ENCODE measurements around the gene MMEL1. TPM values are rescaled to one million over a fixed set of nuclear protein-coding genes. Genes with fewer than 3 reads are reported as not detected.

MMEL1 gene
- total and polyA plus RNA-seq, 2 experiments from 2014 or later: not detected

DNA sequence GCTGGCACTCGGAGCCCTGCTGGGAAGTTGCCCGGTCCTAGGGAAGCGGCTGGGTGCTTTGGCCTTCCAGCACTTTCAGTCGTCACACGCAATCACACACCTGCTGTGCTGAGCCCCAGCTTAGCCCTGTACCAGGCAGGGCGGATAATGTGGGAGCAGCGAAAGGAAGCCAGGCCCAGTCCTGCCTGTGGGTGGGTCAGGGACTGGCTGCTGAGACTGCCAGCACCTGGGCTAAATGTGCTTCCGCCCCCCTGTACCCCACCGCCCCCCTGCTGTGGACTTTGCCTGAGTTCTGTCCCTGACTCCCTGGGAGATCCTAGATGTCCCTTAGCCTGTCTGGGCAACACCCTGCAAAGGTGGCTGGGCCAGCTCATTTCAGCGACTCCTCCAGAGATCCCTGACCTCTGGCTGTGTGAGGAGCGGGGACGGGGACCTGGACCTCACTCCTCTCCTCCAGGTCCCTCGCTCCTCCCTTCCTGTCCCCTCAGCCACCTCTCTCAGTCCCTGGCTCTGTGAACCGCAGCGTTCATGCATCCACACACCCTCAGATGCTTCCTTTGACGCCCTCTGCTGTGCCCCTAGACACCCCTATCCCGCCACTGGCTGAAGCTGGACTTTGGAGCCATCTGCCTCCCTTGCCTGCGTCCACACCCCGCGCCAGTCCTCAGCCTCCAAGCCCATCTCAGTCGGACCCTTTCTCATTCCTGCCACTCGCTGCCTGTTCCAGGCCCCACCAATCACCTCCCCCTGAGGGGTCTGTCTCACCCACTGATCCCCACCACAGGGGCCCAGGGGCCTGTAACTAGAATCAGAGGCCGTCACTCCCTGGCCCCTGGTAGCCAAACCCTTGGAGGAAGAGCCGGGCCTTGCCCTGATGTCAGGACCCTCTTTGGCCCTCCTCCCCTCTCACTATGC, 1.4 kb downstream of the MMEL1 start:
- H3K27me3 ChIP-seq: no peaks in the 10 kb centered on the region
- TF ChIP-seq, protein P1, sequence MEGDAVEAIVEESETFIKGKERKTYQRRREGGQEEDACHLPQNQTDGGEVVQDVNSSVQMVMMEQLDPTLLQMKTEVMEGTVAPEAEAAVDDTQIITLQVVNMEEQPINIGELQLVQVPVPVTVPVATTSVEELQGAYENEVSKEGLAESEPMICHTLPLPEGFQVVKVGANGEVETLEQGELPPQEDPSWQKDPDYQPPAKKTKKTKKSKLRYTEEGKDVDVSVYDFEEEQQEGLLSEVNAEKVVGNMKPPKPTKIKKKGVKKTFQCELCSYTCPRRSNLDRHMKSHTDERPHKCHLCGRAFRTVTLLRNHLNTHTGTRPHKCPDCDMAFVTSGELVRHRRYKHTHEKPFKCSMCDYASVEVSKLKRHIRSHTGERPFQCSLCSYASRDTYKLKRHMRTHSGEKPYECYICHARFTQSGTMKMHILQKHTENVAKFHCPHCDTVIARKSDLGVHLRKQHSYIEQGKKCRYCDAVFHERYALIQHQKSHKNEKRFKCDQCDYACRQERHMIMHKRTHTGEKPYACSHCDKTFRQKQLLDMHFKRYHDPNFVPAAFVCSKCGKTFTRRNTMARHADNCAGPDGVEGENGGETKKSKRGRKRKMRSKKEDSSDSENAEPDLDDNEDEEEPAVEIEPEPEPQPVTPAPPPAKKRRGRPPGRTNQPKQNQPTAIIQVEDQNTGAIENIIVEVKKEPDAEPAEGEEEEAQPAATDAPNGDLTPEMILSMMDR (IDR thresholded peaks at IDR 0.05; ENCODE audit: low read depth, low read length): no peak
- no peak for DNase-seq (ENCODE audit: low read depth in 1 of 2, low spot score in 1 of 2)

DNA sequence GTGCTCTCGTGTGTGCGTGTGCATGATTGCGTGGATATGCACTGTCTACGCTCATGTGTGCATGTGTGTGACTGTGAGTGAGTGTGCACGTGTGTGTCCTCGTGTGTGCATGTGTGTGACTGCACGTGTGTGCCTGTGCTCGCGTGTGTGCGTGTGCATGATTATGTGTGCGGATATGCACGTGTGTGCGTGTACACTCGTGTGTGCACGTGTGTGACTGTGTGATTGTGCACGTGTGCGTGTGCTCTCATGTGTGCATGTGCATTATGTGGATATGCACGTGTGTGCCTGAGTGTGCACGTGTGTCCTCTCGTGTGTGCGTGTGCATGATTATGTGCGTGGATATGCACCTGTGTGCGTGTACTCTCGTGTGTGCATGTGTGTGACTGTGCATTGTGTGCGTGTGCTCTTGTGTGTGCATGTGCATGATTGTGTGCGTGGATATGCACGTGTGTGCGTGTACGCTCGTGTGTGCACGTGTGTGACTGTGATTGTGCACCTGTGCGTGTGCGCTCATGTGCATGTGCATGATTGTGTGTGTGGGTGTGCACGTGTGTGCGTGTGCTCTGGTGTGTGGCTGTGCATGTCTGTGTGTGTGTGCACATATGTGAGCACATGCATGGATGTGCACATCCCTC, 2.2 kb downstream of the MMEL1 start:
- H3K27me3 ChIP-seq: no peaks in the 10 kb centered on the region
- TF ChIP-seq, protein P1 (IDR thresholded peaks at IDR 0.05; ENCODE audit: low read depth, low read length): no peak
- no peaks in the 10 kb centered on the region for H3K4me1 ChIP-seq (ENCODE audit: low read depth)
- no peak for DNase-seq (ENCODE audit: low read depth in 1 of 2, low spot score in 1 of 2)
- H3K36me3 ChIP-seq: no peaks in the 10 kb centered on the region
- no peak overlapping the region for H3K27ac ChIP-seq
- no peak overlapping the region for H3K4me3 ChIP-seq
- H3K9me3 ChIP-seq (ENCODE audit: low read depth): no peaks in the 10 kb centered on the region

More for the DNA sequence above, 1.4 kb downstream of the MMEL1 start:
- Histone ChIP-seq H3K4me1 (ENCODE audit: low read depth) (no peaks in the 10 kb centered on the region), H3K9me3 (ENCODE audit: low read depth) (no peaks in the 10 kb centered on the region), H3K27ac (no peak overlapping the region), H3K4me3 (no peak overlapping the region), H3K36me3 (no peaks in the 10 kb centered on the region)

DNA sequence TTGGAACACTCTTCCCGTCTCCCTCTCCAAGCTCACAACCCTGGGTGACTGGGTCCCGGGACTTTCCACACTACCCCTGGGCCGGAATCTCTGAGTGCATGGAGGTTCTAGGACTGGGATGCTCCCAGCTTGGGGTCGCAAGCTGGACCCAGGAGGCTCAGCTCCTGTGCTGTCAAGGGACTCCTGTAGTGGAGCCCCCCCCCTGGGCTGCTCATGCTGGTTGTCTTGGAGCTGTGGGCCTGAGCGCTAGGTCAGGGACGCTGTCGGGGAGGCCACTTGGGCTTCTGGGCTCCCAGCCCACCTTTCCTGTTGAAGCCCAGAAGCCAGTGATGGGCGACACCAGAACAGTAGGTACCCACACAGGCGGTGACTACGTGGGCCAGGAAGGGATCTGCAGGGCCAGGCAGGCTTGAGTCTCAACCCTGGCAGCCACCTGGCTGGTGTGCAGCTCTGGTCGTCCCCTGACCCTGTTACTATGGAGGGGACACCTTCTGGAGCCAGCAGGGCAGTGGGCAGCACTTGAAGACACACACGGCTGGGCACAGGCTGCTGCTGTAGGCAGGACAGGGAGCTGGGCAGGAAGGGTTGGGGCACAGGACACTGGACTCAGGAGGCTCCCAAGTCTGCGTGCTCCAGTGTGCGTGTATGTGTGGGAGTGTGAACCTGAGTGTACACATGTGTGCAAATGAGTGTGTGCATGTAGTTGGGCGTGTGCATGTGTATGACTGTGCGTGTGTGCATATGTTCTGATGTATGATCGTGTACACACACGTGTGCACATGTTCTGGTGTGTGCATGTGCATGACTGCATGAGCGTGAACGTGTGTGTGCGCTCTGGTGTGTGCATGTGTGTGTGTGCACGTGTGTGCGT, 3.0 kb downstream of the MMEL1 start:
- Histone ChIP-seq H3K9me3 (ENCODE audit: low read depth) (no peaks in the 10 kb centered on the region), H3K36me3 (no peaks in the 10 kb centered on the region), H3K4me1 (ENCODE audit: low read depth) (no peaks in the 10 kb centered on the region), H3K27ac (no peak overlapping the region), H3K27me3 (no peaks in the 10 kb centered on the region), H3K4me3 (no peak overlapping the region)
- TF ChIP-seq, protein P1 (IDR thresholded peaks at IDR 0.05; ENCODE audit: low read depth, low read length): no peak
- no peak for DNase-seq (ENCODE audit: low read depth in 1 of 2, low spot score in 1 of 2)

DNA sequence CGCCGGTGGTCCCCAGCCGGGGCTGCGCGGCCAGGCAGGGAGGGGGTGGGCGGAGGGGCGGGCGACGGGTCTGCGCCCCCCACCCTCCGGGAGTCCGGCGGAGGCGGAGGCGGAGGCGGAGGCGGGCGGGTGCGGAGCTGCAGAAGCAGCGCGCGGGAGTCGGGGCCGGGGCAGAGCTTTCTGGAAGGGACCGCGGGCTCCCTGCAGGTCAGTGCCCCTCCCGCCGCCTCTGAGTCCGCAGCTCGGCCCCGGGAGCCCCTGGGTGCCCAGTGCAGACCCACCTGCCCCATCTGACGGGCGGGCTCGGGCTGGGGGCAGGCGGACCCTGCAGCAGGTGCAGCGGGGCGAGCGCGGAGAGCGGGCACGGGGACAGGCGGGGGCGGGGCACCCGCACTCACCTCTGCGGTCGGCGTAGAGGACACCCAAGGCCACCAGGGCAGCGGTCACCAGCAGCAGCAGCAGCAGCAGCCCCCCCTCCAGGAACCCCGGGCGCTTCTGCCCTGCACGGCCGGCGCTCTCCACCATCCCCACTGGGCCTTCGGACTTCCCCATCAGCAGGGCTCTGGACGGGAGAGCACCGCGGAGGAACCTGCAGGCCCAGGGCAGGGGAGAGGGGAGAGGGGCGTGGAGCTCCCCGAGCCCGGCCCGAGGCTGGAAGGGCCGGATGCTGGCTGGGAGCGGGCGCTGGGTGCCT, 3.7 kb downstream of the MMEL1 start:
- DNase-seq (ENCODE audit: low read depth in 1 of 2, low spot score in 1 of 2): no peak
- Histone ChIP-seq H3K9me3 (ENCODE audit: low read depth) (no peaks in the 10 kb centered on the region), H3K4me1 (ENCODE audit: low read depth) (no peaks in the 10 kb centered on the region), H3K4me3 (no peak overlapping the region), H3K27ac (no peak overlapping the region), H3K27me3 (no peaks in the 10 kb centered on the region), H3K36me3 (no peaks in the 10 kb centered on the region)
- TF ChIP-seq, protein P1 (IDR thresholded peaks at IDR 0.05; ENCODE audit: low read depth, low read length): no peak

Measured in cardiac muscle cell (in vitro differentiated cells and primary cell).